ENCODE data around the gene GTF2F2. TPM values are rescaled to one million over a fixed set of nuclear protein-coding genes. Genes with fewer than 3 reads are reported as not detected.
"Not testable (repeated sequence)": the region's sequence is repeated elsewhere in the genome, so short reads cannot be mapped to it uniquely, and the experiment has no call there.

GTF2F2 gene
- total and polyA plus RNA-seq, 10 donors = 11.8 to 19.1 (median 16.4) TPM

DNA sequence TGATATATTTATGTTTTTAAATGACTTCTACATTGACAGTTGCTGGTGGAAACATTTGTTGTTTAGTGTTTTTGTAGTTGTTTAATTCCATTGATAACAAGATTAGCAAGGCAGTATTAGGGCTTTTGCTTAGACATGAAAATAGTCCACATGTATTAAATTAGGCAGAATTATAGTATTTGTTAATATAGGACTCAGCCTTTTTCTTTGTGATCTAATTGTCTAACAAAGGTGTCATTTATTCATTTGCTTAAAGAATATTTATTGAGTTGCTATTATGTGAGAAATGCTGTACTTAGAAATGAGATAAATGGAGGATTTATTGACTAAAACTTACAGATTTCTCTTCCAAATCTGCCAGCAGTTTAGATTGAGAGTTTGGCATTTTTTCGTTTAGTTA lies 122.2 kb downstream of the GTF2F2 start:
- intact Hi-C loops (cut with DNase I; ENCODE audit: low total_unique reads) = no loop called here
- Histone ChIP-seq H3K4me1 (peaks cover 0 to 11% (median 4%) of the 10 kb centered on the region in 6 donors), H3K27me3 (replicated peaks in 1 of 7) (no peaks in the 10 kb centered on the region), H3K27ac (no peak overlapping the region), H3K4me3 (no peak overlapping the region), H3K36me3 (peaks cover 0 to 3% (median 0%) of the 10 kb centered on the region in 6 donors), H3K9me3 (no peaks in the 10 kb centered on the region)
- WGBS, 5 donors = 93 to 100% (median 98%) methylated on average over 1 of the region's 1 CpG
- DNase-seq = no peak
- TF ChIP-seq, protein P1, sequence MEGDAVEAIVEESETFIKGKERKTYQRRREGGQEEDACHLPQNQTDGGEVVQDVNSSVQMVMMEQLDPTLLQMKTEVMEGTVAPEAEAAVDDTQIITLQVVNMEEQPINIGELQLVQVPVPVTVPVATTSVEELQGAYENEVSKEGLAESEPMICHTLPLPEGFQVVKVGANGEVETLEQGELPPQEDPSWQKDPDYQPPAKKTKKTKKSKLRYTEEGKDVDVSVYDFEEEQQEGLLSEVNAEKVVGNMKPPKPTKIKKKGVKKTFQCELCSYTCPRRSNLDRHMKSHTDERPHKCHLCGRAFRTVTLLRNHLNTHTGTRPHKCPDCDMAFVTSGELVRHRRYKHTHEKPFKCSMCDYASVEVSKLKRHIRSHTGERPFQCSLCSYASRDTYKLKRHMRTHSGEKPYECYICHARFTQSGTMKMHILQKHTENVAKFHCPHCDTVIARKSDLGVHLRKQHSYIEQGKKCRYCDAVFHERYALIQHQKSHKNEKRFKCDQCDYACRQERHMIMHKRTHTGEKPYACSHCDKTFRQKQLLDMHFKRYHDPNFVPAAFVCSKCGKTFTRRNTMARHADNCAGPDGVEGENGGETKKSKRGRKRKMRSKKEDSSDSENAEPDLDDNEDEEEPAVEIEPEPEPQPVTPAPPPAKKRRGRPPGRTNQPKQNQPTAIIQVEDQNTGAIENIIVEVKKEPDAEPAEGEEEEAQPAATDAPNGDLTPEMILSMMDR (IDR thresholded peaks at IDR 0.05 in 8 of 11, conservative IDR thresholded peaks at IDR 0.05 in 3 of 11) = no peak
- TF ChIP-seq POLR2AphosphoS5 (IDR thresholded peaks at IDR 0.05) = no peak
- TF ChIP-seq POLR2A (IDR thresholded peaks at IDR 0.05) = no peak

DNA sequence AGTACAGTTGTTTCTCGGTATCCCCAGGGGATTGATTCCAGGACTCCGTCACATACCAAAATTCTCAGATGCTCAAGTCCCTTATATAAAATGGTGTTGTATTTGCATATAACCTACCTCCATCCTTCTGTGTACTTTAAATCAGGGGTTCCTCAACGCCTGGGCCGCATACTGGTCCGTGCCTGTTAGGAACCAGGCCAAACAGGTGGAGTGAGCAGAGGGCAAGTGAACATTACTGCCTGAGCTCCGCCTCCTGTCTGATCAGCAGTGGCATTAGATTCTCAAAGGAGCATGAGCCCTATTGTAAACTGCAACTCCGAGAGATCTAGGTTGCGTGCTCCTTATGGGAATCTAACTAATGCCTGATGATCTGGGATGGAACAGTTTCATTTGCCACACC lies 122.8 kb downstream of the GTF2F2 start:
- no peaks in the 10 kb centered on the region for H3K27me3 ChIP-seq (replicated peaks in 1 of 7)
- WGBS, 5 donors = 95 to 98% (median 97%) methylated on average over 8 of the region's 8 CpGs
- peaks cover 0 to 1% (median 0%) of the 10 kb centered on the region in 6 donors for H3K36me3 ChIP-seq
- H3K4me3 ChIP-seq = no peak overlapping the region
- no peak for DNase-seq
- H3K9me3 ChIP-seq = no peaks in the 10 kb centered on the region
- no peak overlapping the region for H3K27ac ChIP-seq
- H3K4me1 ChIP-seq = peaks cover 0 to 11% (median 4%) of the 10 kb centered on the region in 6 donors
- intact Hi-C loops (cut with DNase I; ENCODE audit: low total_unique reads) = no loop called here
- TF ChIP-seq POLR2AphosphoS5 (IDR thresholded peaks at IDR 0.05) (no peak), POLR2A (IDR thresholded peaks at IDR 0.05) (no peak)
- TF ChIP-seq, protein P1 (IDR thresholded peaks at IDR 0.05 in 8 of 11, conservative IDR thresholded peaks at IDR 0.05 in 3 of 11) = no peak

DNA sequence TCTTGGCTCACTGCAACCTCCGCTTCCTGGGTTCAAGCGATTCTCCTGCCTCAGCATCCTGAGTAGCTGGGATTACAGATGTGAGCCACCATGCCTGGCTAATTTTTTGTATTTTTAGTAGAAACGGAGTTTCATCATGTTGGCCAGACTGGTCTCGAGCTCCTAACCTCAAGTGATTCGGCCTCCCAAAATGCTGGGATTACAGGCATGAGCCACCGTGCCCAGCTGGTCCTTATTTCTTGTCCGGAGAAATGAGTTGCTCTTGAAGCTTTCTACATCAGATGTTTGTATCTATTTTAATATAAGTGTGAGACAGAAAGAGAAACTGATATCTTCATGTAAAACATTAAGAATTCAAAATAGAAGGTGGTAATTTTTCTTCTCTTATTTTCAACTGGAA lies 124.4 kb downstream of the GTF2F2 start:
- H3K4me3 ChIP-seq = not testable (repeated sequence)
- WGBS, 5 donors = 93 to 96% (median 95%) methylated on average over 7 of the region's 7 CpGs

DNA sequence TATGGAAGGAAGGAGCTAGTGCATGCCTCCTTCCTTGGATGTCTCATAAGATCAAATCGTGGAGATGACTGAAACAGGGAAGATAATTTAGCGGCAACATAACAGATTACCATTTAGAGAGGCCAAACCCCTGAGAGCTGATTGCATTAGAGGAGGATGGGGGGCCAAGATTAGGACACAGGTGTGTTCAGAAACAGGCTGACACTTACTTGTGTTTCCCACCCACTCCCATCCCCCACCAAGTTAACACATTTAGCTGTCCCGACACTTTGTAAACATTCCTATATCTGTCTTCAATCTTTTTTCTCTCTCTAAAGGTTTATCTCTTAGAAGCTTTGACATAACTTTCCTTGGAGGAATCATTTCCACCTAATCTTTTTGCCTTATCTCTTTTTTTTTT lies 129.4 kb downstream of the GTF2F2 start:
- Histone ChIP-seq H3K4me3 (no peak overlapping the region), H3K27ac (no peak overlapping the region), H3K27me3 (replicated peaks in 1 of 7) (no peaks in the 10 kb centered on the region), H3K36me3 (peaks cover 0 to 22% (median 14%) of the 10 kb centered on the region in 6 donors), H3K4me1 (no peaks in the 10 kb centered on the region), H3K9me3 (no peaks in the 10 kb centered on the region)
- WGBS, 5 donors = 90 to 97% (median 94%) methylated on average over 3 of the region's 3 CpGs
- DNase-seq = no peak
- TF ChIP-seq POLR2AphosphoS5 (IDR thresholded peaks at IDR 0.05) (no peak), POLR2A (IDR thresholded peaks at IDR 0.05) (no peak)
- TF ChIP-seq, protein P1 (IDR thresholded peaks at IDR 0.05 in 8 of 11, conservative IDR thresholded peaks at IDR 0.05 in 3 of 11) = no peak
- intact Hi-C loops (cut with DNase I; ENCODE audit: low total_unique reads) = no loop called here

More for the DNA sequence above, 124.4 kb downstream of the GTF2F2 start:
- H3K27ac ChIP-seq; H3K36me3 ChIP-seq; H3K27me3 ChIP-seq (replicated peaks in 1 of 7); intact Hi-C loops (cut with DNase I; ENCODE audit: low total_unique reads); DNase-seq; H3K9me3 ChIP-seq: not testable (repeated sequence)
- H3K4me1 ChIP-seq = peaks cover 0 to 11% (median 4%) of the 10 kb centered on the region in 6 donors

DNA sequence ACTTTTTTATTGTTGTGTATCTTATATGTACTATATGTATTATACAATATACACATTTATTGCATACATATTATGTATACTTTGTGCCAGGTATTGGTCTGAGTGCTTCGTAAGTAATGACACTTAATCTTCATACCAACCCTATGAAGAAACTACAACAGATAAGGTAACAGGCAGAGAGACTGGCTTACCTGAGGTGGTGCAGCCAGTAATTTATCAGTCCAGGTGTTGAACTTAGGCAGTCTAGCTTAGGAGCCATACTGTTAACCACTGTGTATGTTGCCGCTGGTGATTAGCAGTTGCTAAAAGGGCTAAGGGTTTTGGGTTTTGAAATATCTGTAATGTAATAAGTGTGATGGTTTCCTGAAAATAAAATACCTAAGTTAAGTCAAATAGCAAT lies 134.1 kb downstream of the GTF2F2 start:
- no peak for DNase-seq
- Histone ChIP-seq H3K4me3 (no peak overlapping the region), H3K9me3 (no peaks in the 10 kb centered on the region), H3K4me1 (peaks cover 0 to 10% (median 0%) of the 10 kb centered on the region in 6 donors), H3K36me3 (peaks cover 0 to 25% (median 14%) of the 10 kb centered on the region in 6 donors), H3K27ac (no peak overlapping the region), H3K27me3 (replicated peaks in 1 of 7) (no peaks in the 10 kb centered on the region)
- intact Hi-C loops (cut with DNase I; ENCODE audit: low total_unique reads) = no loop called here
- TF ChIP-seq, protein P1 (IDR thresholded peaks at IDR 0.05 in 8 of 11, conservative IDR thresholded peaks at IDR 0.05 in 3 of 11) = no peak
- TF ChIP-seq POLR2AphosphoS5 (IDR thresholded peaks at IDR 0.05) (no peak), POLR2A (IDR thresholded peaks at IDR 0.05) (no peak)
- WGBS, 5 donors = 94 to 98% (median 94%) methylated on average over 2 of the region's 2 CpGs

Data from spleen (tissue), 11 donors.